ENCODE data around the gene ADRA2C.

Gene ADRA2C

DNA sequence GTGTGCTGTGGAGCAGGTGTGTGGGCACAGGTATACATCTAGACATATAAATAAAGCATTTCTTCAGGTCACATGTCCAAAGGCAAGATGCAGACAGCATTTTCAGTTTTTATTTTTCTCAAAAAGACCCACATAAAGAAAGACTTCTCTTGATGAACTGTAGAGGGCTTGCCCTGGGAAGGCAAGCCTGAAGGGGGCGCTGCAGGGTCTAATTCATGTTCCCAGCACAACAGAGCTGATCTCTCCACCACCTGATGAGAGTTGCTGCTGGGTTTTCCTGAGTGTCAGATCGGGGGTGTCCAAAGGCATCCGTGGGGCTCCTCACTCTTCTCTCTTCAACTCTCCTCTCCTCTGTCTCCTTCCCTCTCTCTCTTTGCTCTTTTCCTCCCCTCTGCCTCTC lies 26.6 kb downstream of the ADRA2C start:
- Histone ChIP-seq H3K27ac (no peak overlapping the region), H3K27me3 (peaks cover 0 to 48% of the 10 kb centered on the region in 2 donors), H3K36me3 (no peaks in the 10 kb centered on the region), H3K4me1 (no peaks in the 10 kb centered on the region), H3K9me3 (peaks cover 3 to 27% (median 25%) of the 10 kb centered on the region in 3 donors), H3K4me3 (no peak overlapping the region)
- intact Hi-C loops (cut with DNase I; ENCODE audit: low total_unique reads), result loop anchor here (10.0 kb wide), 1 partner anchor 468 kb away; no protein-coding TSS in a partner anchor
- TF ChIP-seq, protein P1, sequence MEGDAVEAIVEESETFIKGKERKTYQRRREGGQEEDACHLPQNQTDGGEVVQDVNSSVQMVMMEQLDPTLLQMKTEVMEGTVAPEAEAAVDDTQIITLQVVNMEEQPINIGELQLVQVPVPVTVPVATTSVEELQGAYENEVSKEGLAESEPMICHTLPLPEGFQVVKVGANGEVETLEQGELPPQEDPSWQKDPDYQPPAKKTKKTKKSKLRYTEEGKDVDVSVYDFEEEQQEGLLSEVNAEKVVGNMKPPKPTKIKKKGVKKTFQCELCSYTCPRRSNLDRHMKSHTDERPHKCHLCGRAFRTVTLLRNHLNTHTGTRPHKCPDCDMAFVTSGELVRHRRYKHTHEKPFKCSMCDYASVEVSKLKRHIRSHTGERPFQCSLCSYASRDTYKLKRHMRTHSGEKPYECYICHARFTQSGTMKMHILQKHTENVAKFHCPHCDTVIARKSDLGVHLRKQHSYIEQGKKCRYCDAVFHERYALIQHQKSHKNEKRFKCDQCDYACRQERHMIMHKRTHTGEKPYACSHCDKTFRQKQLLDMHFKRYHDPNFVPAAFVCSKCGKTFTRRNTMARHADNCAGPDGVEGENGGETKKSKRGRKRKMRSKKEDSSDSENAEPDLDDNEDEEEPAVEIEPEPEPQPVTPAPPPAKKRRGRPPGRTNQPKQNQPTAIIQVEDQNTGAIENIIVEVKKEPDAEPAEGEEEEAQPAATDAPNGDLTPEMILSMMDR (IDR thresholded peaks at IDR 0.05), result no peak
- DNase-seq, result no peak

DNA sequence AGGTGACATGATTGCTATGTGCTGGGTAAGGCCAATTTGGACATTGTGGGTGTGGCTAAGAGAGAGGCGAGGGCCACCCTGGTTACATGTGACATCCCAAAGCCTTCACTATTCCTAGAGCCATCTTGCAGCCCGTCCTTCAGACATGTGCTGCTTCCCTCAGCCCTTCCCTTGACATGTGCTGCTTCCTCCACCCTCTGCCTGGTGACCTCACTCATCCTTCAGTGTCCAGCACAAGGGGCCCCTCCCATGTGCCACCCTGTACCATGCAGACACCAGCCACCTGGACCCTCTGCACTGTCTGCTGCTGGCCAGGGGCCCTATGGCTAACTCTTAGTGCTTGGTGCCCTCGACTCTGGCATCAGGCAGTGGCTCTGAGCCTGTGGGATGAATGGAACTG lies 27.4 kb downstream of the ADRA2C start:
- Histone ChIP-seq H3K4me3 (no peak overlapping the region), H3K9me3 (peaks cover 3 to 27% (median 25%) of the 10 kb centered on the region in 3 donors), H3K36me3 (no peaks in the 10 kb centered on the region), H3K27me3 (peaks cover 0 to 51% of the 10 kb centered on the region in 2 donors), H3K4me1 (no peaks in the 10 kb centered on the region), H3K27ac (no peak overlapping the region)
- TF ChIP-seq, protein P1 (IDR thresholded peaks at IDR 0.05), result no peak
- DNase-seq, result no peak
- intact Hi-C loops (cut with DNase I; ENCODE audit: low total_unique reads), result loop anchor here (10.0 kb wide), 1 partner anchor 469 kb away; no protein-coding TSS in a partner anchor

DNA sequence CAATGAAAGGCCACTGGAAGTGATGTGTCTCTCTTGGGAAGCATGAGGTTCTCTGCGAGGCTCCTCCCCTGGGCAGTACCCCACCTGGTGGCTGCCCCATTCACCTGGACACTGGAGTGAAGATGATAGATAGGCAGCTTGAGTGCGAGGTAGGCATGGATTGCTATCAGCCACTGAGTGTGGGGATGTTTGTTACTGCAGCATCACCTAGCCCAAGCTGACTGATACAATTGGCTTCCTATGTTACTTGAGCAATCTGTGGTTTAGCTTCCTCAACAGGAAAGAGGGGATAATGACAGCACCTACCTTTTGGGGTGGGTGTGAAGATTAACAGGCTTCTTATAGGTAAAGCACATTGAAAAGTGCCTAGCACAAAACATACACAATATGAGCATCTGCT lies 30.8 kb downstream of the ADRA2C start:
- Histone ChIP-seq H3K4me3 (no peak overlapping the region), H3K9me3 (peaks cover 3 to 27% (median 25%) of the 10 kb centered on the region in 3 donors), H3K27me3 (peaks cover 0 to 47% of the 10 kb centered on the region in 2 donors), H3K4me1 (no peaks in the 10 kb centered on the region), H3K27ac (no peak overlapping the region), H3K36me3 (no peaks in the 10 kb centered on the region)
- intact Hi-C loops (cut with DNase I; ENCODE audit: low total_unique reads), result loop anchor here (10.0 kb wide), 1 partner anchor 472 kb away; no protein-coding TSS in a partner anchor
- DNase-seq, result no peak
- TF ChIP-seq, protein P1 (IDR thresholded peaks at IDR 0.05), result no peak

DNA sequence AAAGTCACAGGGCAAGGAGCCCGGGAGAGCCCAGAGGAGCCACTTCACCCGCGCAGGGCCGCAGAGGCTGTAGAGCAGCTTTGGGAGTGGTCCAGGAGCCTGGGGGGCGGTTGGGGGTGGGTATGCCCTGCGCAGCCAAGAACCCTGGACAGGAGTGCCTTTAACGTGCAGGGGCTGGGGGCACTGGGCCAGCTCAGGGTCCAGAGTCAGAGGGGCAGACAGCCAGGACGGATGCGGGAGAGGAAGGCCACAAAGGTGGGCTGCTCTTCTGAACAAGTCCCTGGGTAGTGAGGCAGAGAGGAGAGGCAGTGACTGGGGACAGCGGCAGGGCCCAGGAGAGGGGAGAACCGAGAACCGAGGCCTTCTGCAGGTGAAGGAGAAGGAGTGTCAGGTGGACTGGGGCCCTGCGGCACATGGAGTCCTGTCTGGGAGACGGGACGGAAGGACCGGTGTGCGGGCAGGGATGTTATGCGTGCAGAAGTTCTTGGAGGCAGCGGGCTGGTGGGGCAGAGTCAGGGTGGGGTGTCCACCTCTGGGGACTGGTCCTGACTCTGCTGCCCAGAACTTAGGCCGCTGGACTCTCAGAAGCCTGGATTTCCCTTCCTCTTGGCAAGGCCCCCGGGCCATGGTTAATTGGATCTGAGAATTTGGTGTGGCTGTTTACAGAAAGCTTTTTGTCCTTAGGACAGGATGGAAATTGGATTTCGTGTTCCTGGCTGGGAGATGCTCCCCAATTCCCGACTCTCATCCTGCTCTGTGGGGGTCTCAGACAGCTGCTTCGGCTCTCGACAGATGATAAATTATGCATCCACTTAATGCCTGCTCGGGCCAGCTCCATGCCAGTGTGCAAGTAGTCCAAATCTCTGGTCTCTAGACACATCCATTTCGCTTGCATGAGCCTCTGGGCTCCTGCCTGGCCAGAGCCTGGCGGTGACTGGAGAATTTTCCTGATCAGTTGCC lies 31.9 kb downstream of the ADRA2C start:
- H3K36me3 ChIP-seq, result no peaks in the 10 kb centered on the region
- peaks cover 3 to 27% (median 25%) of the 10 kb centered on the region in 3 donors for H3K9me3 ChIP-seq
- no peak overlapping the region for H3K4me3 ChIP-seq
- H3K27me3 ChIP-seq, result peaks cover 0 to 43% of the 10 kb centered on the region in 2 donors
- no peaks in the 10 kb centered on the region for H3K4me1 ChIP-seq
- no peak overlapping the region for H3K27ac ChIP-seq
- intact Hi-C loops (cut with DNase I; ENCODE audit: low total_unique reads), result loop anchor here (10.0 kb wide), 1 partner anchor 473 kb away; no protein-coding TSS in a partner anchor
- DNase-seq, result no peak
- TF ChIP-seq, protein P1 (IDR thresholded peaks at IDR 0.05), result no peak

DNA sequence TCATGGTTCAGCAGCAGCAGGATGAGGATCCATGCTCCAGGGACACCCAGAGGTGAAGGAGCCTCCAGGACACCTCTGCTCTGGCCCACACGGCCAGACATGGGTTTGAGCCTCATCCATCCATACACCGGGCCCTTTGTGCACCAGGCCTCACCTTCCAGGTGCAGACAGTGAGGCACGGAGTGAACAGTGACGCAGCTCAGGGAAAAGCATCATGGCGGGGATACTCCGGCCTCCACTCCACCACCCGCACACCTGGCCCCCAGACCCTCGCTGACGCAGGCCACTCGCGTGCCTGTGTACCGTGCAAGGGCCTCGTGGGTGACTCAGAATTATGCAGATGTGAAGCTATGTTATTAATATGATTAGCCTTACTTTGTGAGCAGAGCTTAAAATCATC lies 33.3 kb downstream of the ADRA2C start:
- TF ChIP-seq, protein P1 (IDR thresholded peaks at IDR 0.05), result no peak
- Histone ChIP-seq H3K4me3 (no peak overlapping the region), H3K27ac (no peak overlapping the region), H3K27me3 (peaks cover 0 to 49% of the 10 kb centered on the region in 2 donors), H3K4me1 (no peaks in the 10 kb centered on the region), H3K9me3 (peaks cover 0 to 25% (median 21%) of the 10 kb centered on the region in 3 donors), H3K36me3 (no peaks in the 10 kb centered on the region)
- no peak for DNase-seq
- intact Hi-C loops (cut with DNase I; ENCODE audit: low total_unique reads), result loop anchor here (10.0 kb wide), 1 partner anchor 475 kb away; no protein-coding TSS in a partner anchor
